Adrenal gland (tissue), 12 donors: Measurements from ENCODE around the gene KRTAP10-12. TPM values are rescaled to one million over a fixed set of nuclear protein-coding genes. Genes with fewer than 3 reads are reported as not detected.
A peak's percentile ranks its signal among the peaks of the same experiment; 100 is the strongest.

ENCODE experiments used
- DNase-seq, 7 donors: peaks; one replicate each; pipeline ENCODE4 v3.0.0-alpha.2; 2019 to 2020
- H3K27ac ChIP-seq, 5 donors: fragments of 200-600 bp; sonication (generic) in 4 of 5; 1 replicate in 3 of 5; 2 replicates in 2 of 5; pipeline versions ENCODE4 v1.5.1 to v1.8.0; 2016 to 2020; ENCODE audit warnings: mild to moderate bottlenecking in 1 of 5
- H3K27me3 ChIP-seq: fragments of 200-600 bp; 2 replicates; pipeline ENCODE4 v1.8.0; 2021
- H3K36me3 ChIP-seq, 2 donors: fragments of 200-600 bp; replicated peaks in 1 of 2; 1 replicate in 1 of 2; 2 replicates in 1 of 2; pipeline versions ENCODE4 v1.5.1 to v1.8.0; 2018 to 2022
- H3K4me1 ChIP-seq, 2 donors: fragments of 200-600 bp; replicated peaks in 1 of 2; 1 replicate in 1 of 2; 2 replicates in 1 of 2; pipeline versions ENCODE4 v1.5.1 to v1.8.0; 2018 to 2021
- H3K4me3 ChIP-seq, 4 donors: fragments of 200-600 bp; sonication (generic) in 3 of 4; one replicate each; pipeline ENCODE4 v1.5.1; 2016 to 2018
- H3K9me3 ChIP-seq, 3 donors: fragments of 200-600 bp; sonication (generic) in 1 of 3; replicated peaks in 1 of 3; 1 replicate in 2 of 3; 2 replicates in 1 of 3; pipeline versions ENCODE4 v1.5.1 to v1.8.0; 2016 to 2021
- CTCF ChIP-seq, 6 experiments: fragments of 450-650 bp in 4 of 6; fragments of 200-600 bp in 2 of 6; sonication (generic) in 1 of 6; IDR thresholded peaks; 1 replicate in 5 of 6; 2 replicates in 1 of 6; pipeline versions ENCODE4 v1.5.1 to v1.8.0; 2016 to 2021; ENCODE audit warnings: antibody characterized with exemption in 6 of 6, mild to moderate bottlenecking in 2 of 6, moderate library complexity in 1 of 6
- POLR2A ChIP-seq, 2 donors: fragments of 450-650 bp; IDR thresholded peaks; one replicate each; pipeline ENCODE4 v1.6.1; 2017; ENCODE audit warnings: antibody characterized with exemption in 2 of 2, mild to moderate bottlenecking in 2 of 2, moderate library complexity in 1 of 2
- whole genome bisulfite sequencing, 4 donors: extraction: QIAGEN DNeasy Blood & Tissue Kit in 2 of 4; methylation state at CpG; one replicate each; pipeline versions ENCODE4 v1.1.5 to v1.1.7; 2013 to 2017; 5-methylcytosine and 5-hydroxymethylcytosine counted together
- intact Hi-C, 2 donors: fragments of 100-400 bp; cut with DNase I; formaldehyde crosslinking; loops; one replicate each; pipeline versions ENCODE4 v1.14.1 to v1.15.0; 2022 to 2023
- polyA plus RNA-seq, 3 donors: library from polyadenylated mRNA; stranded (reverse); fragments of 200-250 nt in 2 of 3; fragments of 350-450 nt in 1 of 3; fragmentation: Illumina TruSeq in 1 of 3; extraction: RNeasy Lipid Tissue Mini Kit (QIAGEN cat#74804) in 1 of 3; gene quantifications; one replicate each; pipeline ENCODE4 v1.2.3, GENCODE V29; 2013 to 2014
- total RNA-seq, 9 donors: library from RNA; depleted of rRNA in 4 of 9; stranded (reverse); fragments of >200 nt in 4 of 9; fragments of 120-200 nt in 1 of 9; fragmentation: NEBNext Ultra II Directional in 1 of 9; extraction: Animal tissue kit (Norgen Biotek cat#: 25700) in 1 of 9; gene quantifications; one replicate each; pipeline versions ENCODE4 v1.1.0 to v1.2.4, GENCODE V29; 2013 to 2023
- donor health status: healthy with polysubstance abuse.
- donor health status: Bipolar disorder and iron deficiency.
- donor health status: DM: yes; HTN: yes; CAD: no.
- donor health status: DM: no; HTN: no; CAD: no.
- donor health status: DM: no; HTN: no; CAD: no.
- donor health status: DM: yes; HTN: yes; CAD: no.

Gene KRTAP10-12
- total and polyA plus RNA-seq, 12 donors: not detected

- intact Hi-C loops: no loop called here
Observed at GRCh38 chr21:44708213-44708865, 11.4 kb downstream of the KRTAP10-12 start.

GRCh38 chr21:44708866-44709425 lies 12.0 kb downstream of the KRTAP10-12 start:
- no peak for TF ChIP-seq CTCF (IDR thresholded peaks at IDR 0.05)
- no peak for TF ChIP-seq POLR2A (IDR thresholded peaks at IDR 0.05)
- Histone ChIP-seq H3K4me3 (no peak overlapping the region), H3K4me1 (no peaks in the 10 kb centered on the region), H3K9me3 (no peaks in the 10 kb centered on the region), H3K36me3 (no peaks in the 10 kb centered on the region), H3K27me3 (peaks cover 89% of the 10 kb centered on the region), H3K27ac (no peak overlapping the region)
- DNase-seq: peak in 1 of 7 donors; percentile 9
- intact Hi-C loops: no loop called here
- WGBS, 4 donors: 9 to 10% (median 9%) methylated on average over 11 to 25 of the region's 25 CpGs; no CpG with 5 or more reads in 1 of the 4 donors

More at GRCh38 chr21:44708213-44708865, 11.4 kb downstream of the KRTAP10-12 start:
- TF ChIP-seq POLR2A (IDR thresholded peaks at IDR 0.05) (no peak), CTCF (IDR thresholded peaks at IDR 0.05) (no peak)
- Histone ChIP-seq H3K27me3 (peaks cover 89% of the 10 kb centered on the region), H3K27ac (no peak overlapping the region), H3K4me3 (no peak overlapping the region), H3K36me3 (no peaks in the 10 kb centered on the region), H3K9me3 (no peaks in the 10 kb centered on the region), H3K4me1 (no peaks in the 10 kb centered on the region)
- WGBS, 4 donors: 8 to 38% (median 11%) methylated on average over 4 to 13 of the region's 13 CpGs
- peak in 2 of 7 donors; percentile 7 to 10 for DNase-seq

- no peak for TF ChIP-seq POLR2A (IDR thresholded peaks at IDR 0.05)
- no peak for TF ChIP-seq CTCF (IDR thresholded peaks at IDR 0.05)
- Histone ChIP-seq H3K36me3 (no peaks in the 10 kb centered on the region), H3K27ac (no peak overlapping the region), H3K27me3 (peaks cover 81% of the 10 kb centered on the region), H3K4me3 (no peak overlapping the region), H3K4me1 (no peaks in the 10 kb centered on the region), H3K9me3 (no peaks in the 10 kb centered on the region)
- intact Hi-C loops: no loop called here
- peak in 2 of 7 donors; percentile 11 for DNase-seq
- 1 to 2% (median 2%) methylated on average over 29 to 45 of the region's 45 CpGs for WGBS, 4 donors
Observed at GRCh38 chr21:44709426-44710293, 12.7 kb downstream of the KRTAP10-12 start.

- Histone ChIP-seq H3K27me3 (peaks cover 79% of the 10 kb centered on the region), H3K4me3 (no peak overlapping the region), H3K36me3 (no peaks in the 10 kb centered on the region), H3K9me3 (no peaks in the 10 kb centered on the region), H3K4me1 (no peaks in the 10 kb centered on the region), H3K27ac (no peak overlapping the region)
- intact Hi-C loops: no loop called here
- TF ChIP-seq POLR2A (IDR thresholded peaks at IDR 0.05) (no peak), CTCF (IDR thresholded peaks at IDR 0.05) (no peak)
- DNase-seq: peak in 2 of 7 donors; percentile 3 to 7
- WGBS, 4 donors: 13 to 45% (median 19%) methylated on average over 8 to 17 of the region's 17 CpGs
Observed at GRCh38 chr21:44710294-44710665, 13.3 kb downstream of the KRTAP10-12 start.
